Right lobe of liver (tissue), 6 donors: ENCODE measurements around the gene ARX. TPM values are rescaled to one million over a fixed set of nuclear protein-coding genes. Genes with fewer than 3 reads are reported as not detected.

Experiments
- ATAC-seq, 4 donors: fragments of 200-7000 bp; cut with Tn5 transposase; one replicate each; pipeline ENCODE4 v1.9.1; 2020; ENCODE audit warnings: mild to moderate bottlenecking in 4 of 4, moderate library complexity in 4 of 4
- DNase-seq, 3 donors: peaks; one replicate each; pipeline ENCODE4 v3.0.0-alpha.2; 2020
- H3K27ac ChIP-seq, 3 donors: fragments of 200-600 bp; one replicate each; pipeline ENCODE4 v1.8.0; 2022
- H3K27me3 ChIP-seq, 2 donors: fragments of 200-600 bp; one replicate each; pipeline ENCODE4 v1.8.0; 2022
- H3K36me3 ChIP-seq, 4 donors: fragments of 200-600 bp; sonication (generic) in 1 of 4; one replicate each; pipeline versions ENCODE4 v1.5.1 to v1.8.0; 2017 to 2022; ENCODE audit warnings: control low read depth in 1 of 4
- H3K4me1 ChIP-seq, 4 donors: fragments of 200-600 bp; sonication (generic) in 1 of 4; one replicate each; pipeline versions ENCODE4 v1.5.1 to v1.8.0; 2017 to 2022; ENCODE audit warnings: control low read depth in 1 of 4
- H3K4me3 ChIP-seq, 3 donors: fragments of 200-600 bp; one replicate each; pipeline ENCODE4 v1.8.0; 2022
- H3K9me3 ChIP-seq, 4 donors: fragments of 200-600 bp; sonication (generic) in 1 of 4; one replicate each; pipeline versions ENCODE4 v1.5.1 to v1.8.0; 2017 to 2022; ENCODE audit warnings: control low read depth in 1 of 4
- POLR2A ChIP-seq: fragments of 450-650 bp; IDR thresholded peaks from one replicate; pipeline ENCODE4 v1.6.1; 2017; ENCODE audit warnings: antibody characterized with exemption, mild to moderate bottlenecking
- WGBS: methylation state at CpG from one replicate; pipeline ENCODE4 v1.1.6; 2018; ENCODE audit warnings: low coverage, low lambda C conversion rate; ENCODE audit not compliant: insufficient coverage; ENCODE audit errors: missing lambda C conversion rate; 5-methylcytosine and 5-hydroxymethylcytosine counted together
- intact Hi-C, 2 donors: fragments of 100-400 bp; cut with DNase I; formaldehyde crosslinking; loops; one replicate each; pipeline versions ENCODE4 v1.11.2 to v1.14.1; 2022
- small RNA-seq, 2 experiments: library from RNA; depleted of rRNA; stranded (forward); fragments of <200 nt; gene quantifications; one replicate each; pipeline ENCODE3, GENCODE V24; 2016
- total RNA-seq, 6 experiments: library from RNA; depleted of rRNA in 2 of 6; stranded (reverse); fragments of >200 nt in 2 of 6; fragmentation: NEBNext Ultra II Directional in 3 of 6; extraction: Animal tissue kit (Norgen Biotek cat#: 25700) in 3 of 6; gene quantifications; one replicate each; pipeline versions ENCODE4 v1.1.0 to v1.2.4, GENCODE V29; 2016 to 2023
- TF ChIP-seq, protein P1 (sequence below), 4 donors: fragments of 200-600 bp in 3 of 4; fragments of 450-650 bp in 1 of 4; IDR thresholded peaks; one replicate each; pipeline versions ENCODE4 v1.5.1 to v1.8.0; 2016 to 2022; ENCODE audit warnings: antibody characterized with exemption in 4 of 4, mild to moderate bottlenecking in 2 of 4
- donor health status: DM: no; HTN: yes; CAD: no.
- donor health status: DM: no; HTN: no; CAD: no.
- donor health status: DM: no; HTN: no; CAD: no.
- donor health status: DM: no; HTN: yes; CAD: no.
- donor health status: DM: no; HTN: yes; CAD: no.

ARX gene
- total RNA-seq, 6 experiments from 2014 or later = not detected

DNA sequence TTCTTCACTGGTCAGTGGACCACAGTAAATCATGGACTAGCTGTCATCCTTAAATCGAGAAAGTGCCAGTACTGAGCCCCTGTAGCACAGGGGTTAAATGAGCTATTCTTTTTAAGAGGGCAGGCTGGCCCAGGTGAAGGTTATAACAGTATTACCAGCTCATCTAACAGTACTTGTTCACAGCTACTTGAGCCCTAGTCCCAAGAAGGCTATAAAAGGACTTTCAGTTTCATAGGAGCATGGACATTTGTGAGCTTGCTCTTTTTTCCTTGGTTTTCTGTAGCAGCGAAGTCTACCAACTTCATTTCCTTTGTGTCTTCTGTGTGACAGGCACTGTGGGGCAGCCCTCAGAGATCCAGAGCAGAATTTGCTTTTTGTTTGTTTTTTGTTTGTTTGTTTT, 61.0 kb downstream of the ARX start:
- Histone ChIP-seq H3K36me3 (no peaks in the 10 kb centered on the region), H3K9me3 (no peaks in the 10 kb centered on the region), H3K4me3 (no peak overlapping the region), H3K27me3 (no peaks in the 10 kb centered on the region), H3K4me1 (no peaks in the 10 kb centered on the region), H3K27ac (no peak overlapping the region)
- 52% methylated on average over 2 of the region's 2 CpGs for WGBS
- no peak for DNase-seq
- no peak for ATAC-seq
- intact Hi-C loops = no loop called here
- no peak for TF ChIP-seq POLR2A
- TF ChIP-seq, protein P1, sequence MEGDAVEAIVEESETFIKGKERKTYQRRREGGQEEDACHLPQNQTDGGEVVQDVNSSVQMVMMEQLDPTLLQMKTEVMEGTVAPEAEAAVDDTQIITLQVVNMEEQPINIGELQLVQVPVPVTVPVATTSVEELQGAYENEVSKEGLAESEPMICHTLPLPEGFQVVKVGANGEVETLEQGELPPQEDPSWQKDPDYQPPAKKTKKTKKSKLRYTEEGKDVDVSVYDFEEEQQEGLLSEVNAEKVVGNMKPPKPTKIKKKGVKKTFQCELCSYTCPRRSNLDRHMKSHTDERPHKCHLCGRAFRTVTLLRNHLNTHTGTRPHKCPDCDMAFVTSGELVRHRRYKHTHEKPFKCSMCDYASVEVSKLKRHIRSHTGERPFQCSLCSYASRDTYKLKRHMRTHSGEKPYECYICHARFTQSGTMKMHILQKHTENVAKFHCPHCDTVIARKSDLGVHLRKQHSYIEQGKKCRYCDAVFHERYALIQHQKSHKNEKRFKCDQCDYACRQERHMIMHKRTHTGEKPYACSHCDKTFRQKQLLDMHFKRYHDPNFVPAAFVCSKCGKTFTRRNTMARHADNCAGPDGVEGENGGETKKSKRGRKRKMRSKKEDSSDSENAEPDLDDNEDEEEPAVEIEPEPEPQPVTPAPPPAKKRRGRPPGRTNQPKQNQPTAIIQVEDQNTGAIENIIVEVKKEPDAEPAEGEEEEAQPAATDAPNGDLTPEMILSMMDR (IDR thresholded peaks at IDR 0.05) = no peak

Small RNA genes lying within 50 kb of the gene (small RNA-seq; reads per million reads assigned to genes)
- 0 reads per million in 2 experiments for gene RN7SL91P
